Breast epithelium (tissue), 3 donors: ENCODE data around the gene CCSER1.

Experiments used
- POLR2AphosphoS5 ChIP-seq, 3 donors: sonication (generic); formaldehyde crosslinking; IDR thresholded peaks; one replicate each; pipeline ENCODE4 v1.6.1; 2017; ENCODE audit warnings: antibody characterized with exemption in 3 of 3
- TF ChIP-seq, protein P1 (sequence below), 3 donors: fragments of 450-650 bp; IDR thresholded peaks; one replicate each; pipeline ENCODE4 v1.5.1; 2016 to 2017; ENCODE audit warnings: antibody characterized with exemption in 3 of 3, mild to moderate bottlenecking in 3 of 3, moderate library complexity in 3 of 3

DNA sequence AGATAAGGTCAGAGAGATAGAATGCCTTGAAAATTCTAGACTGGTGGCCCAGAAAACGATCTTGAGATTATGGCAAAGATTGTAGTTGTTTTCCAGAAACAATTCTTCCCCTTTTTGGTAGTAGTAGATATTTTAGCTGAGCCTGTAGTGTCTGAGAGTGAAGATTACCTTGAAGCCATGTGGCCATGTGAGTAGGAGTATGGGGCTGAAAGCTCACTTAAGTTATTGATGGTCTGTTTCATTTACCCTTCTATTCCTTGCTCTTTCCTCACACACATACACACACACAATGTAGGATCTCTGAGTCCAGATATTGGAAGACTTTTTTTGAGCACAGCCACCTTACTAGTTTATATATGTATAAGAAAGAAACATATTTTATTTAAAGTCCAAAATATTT is 1234.9 kb downstream of the CCSER1 start:
- no peak for TF ChIP-seq POLR2AphosphoS5 (IDR thresholded peaks at IDR 0.05)
- TF ChIP-seq, protein P1, sequence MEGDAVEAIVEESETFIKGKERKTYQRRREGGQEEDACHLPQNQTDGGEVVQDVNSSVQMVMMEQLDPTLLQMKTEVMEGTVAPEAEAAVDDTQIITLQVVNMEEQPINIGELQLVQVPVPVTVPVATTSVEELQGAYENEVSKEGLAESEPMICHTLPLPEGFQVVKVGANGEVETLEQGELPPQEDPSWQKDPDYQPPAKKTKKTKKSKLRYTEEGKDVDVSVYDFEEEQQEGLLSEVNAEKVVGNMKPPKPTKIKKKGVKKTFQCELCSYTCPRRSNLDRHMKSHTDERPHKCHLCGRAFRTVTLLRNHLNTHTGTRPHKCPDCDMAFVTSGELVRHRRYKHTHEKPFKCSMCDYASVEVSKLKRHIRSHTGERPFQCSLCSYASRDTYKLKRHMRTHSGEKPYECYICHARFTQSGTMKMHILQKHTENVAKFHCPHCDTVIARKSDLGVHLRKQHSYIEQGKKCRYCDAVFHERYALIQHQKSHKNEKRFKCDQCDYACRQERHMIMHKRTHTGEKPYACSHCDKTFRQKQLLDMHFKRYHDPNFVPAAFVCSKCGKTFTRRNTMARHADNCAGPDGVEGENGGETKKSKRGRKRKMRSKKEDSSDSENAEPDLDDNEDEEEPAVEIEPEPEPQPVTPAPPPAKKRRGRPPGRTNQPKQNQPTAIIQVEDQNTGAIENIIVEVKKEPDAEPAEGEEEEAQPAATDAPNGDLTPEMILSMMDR (IDR thresholded peaks at IDR 0.05) = no peak
